ENCODE results near the gene HS6ST2.

HS6ST2 gene

DNA sequence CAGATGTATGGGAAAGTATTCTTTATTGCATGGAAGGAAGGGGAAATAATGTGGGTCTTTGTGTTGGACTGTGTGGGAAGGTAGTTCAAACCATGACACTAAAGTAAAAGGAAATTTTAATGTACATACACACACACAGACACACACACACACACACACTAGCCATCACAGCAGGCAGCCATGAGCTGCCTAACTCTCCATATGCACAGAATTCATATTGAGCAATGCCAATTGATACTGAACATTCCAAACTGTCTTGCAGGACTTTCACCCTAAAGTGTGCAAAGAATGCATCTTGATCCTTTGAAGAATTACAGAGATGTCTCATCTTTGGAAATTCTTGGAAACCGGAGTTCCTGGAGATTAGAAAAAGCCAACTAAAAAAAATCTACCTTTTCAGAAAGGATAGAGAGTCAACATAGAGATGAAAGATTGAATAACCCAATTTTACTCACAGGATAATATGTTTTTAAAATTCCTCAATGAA lies 349.0 kb downstream of the HS6ST2 start:
- no peak for DNase-seq

DNA sequence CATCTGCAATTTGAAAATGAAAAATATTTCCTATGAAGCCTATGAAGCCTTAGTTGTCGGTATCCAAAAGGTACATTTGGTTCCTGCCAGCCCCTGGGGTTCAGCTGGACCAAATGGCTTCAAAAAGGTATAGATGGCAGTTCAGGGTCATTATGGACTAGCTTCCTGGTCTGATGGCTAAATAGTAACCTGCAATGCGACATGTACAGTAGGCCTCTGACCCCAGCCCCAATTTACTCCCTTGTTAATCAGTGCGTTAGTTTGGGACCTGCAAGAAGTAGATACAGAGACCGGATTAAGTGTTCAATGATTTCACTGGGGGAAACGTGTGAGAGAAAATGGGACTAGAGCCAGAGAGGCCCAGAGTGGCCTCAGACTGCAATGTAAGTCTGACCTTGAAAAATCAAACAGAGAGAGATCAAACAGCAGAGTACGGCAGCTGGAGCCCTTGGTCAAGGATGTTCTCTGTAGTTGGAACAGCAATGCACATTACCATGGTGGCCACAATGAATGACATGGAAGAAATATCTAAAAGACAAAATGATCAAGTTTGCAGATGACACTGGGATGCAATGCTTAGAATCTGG lies 354.6 kb downstream of the HS6ST2 start:
- DNase-seq: no peak

DNA sequence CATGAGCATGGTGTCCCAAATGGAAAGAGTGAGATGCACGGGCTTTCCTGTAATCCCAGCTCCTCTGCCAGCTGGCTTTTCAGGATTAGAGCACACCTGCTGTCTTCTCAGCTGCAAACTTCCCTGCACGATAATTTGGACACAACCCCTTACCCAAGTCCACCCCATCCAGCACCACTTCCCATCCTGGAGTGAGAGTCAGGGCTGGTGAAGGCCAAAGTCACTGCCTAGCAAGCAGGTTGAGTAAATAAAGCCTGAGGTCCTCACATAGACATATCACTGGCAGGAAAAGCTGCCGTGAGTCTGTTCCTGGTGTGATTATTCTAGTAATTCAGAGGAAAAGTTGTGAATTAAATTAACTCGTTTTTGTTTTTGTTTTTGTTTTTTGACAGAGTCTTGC lies 355.7 kb downstream of the HS6ST2 start:
- DNase-seq: no peak

DNA sequence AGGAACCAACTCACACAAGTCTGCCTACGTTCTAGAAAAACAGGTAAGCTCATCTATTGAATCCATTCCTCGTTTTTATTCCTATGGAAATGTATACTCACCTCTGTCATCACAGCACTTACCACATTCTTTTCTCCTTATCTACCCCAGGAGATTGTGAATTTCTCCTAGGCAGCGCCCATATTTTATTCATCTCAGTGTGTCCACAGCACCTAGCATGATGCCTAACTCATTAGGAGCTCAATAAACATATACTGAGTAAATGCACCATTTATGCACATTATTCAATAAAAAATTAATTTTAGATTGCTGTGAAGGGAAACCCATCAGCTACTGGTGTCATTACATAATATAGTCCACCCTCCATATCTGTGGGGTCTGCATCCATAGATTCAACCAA lies 363.4 kb downstream of the HS6ST2 start:
- no peak for DNase-seq

DNA sequence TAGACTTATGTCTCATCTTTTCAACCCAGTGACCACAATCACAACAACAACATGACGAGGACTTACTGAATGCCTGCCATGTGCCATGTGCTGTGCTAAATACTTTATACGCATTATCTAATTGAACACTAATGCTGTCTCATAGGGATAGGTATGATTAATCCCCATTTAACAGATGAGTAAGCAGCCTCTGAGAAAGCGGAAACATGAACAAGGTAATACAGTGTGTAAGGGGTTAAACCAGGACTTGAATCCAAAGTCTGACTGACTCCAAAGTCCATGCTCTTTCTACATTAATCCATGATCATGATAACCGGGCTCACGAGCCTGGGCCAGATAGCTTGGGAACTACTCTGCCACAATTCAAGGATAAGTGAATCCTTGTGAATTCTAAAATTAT lies 364.3 kb downstream of the HS6ST2 start:
- no peak for DNase-seq

DNA sequence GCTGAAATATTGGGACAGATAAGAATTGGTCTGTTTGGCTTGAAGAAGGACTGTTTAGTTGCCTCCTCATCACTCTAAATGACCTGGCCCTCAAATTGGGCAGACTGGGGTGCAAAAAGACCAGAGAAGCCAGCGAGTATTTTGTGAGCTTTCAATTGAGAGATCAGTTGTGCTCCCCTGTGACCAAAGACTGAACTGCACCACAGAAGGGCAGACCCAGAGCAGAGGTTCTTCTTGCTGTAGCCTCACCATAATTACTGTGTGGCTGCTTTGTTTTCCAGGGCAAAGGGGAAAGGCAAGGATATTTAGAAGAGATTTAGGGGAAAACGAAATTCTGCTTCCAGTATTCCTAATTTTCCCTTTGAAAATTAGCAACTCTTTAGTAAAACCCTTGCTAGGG lies 365.5 kb downstream of the HS6ST2 start:
- no peak for DNase-seq

DNA sequence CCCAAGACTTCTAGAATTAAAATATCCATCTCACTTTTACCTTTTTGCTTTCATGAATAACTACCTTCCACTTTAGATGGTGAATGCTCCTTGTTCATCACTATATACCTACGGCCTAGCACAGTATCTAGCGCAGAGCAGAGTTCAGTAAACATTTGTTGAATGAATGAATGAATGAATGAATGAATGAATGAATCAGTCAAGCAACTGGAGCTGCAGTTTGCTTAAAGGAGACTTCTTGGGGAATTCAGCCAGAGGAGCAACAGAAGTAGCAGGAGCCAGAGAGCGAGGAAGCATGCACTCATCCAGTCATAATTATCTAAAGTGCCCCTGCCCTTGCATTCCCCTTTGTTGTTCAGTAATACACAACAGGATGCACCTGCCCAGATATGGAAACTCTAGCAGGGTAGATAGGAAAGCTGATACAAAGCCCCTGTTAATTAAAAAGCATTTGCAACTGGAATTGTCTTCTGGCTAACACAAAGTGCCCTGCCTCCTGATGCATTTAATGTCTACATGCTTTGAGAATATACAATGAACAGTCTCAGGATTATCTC lies 366.6 kb downstream of the HS6ST2 start:
- DNase-seq: no peak

DNA sequence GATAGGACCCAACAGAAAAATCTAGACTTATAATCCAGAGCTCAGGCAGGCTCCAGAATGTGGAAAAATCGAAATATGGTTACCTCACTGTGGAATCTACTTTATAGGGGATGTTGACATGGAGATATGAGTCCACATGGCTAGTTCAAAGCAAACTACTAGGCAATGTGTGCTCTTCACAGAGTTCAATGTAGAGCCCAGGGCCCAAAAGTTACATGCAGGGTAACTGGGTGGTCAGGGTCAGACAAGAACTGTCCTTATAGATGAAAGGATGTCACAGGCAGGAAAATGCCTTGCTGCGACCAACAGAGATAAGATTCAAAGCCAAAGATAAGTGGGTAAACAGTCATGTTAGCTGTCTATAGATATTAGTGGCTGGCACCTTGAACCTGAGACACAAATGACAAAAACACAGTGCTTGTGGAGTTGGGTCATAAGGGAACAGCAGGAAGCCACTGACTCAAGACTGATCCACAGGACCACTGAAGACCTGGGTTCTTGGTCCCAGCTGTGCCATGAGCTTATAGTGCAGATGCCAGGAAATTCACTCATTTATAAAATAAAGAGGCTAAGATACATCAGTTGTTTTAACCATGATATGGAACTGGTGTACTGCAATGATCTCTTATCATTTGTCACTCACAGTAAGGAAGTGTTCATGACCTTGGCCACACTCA lies 367.9 kb downstream of the HS6ST2 start:
- no peak for DNase-seq

DNA sequence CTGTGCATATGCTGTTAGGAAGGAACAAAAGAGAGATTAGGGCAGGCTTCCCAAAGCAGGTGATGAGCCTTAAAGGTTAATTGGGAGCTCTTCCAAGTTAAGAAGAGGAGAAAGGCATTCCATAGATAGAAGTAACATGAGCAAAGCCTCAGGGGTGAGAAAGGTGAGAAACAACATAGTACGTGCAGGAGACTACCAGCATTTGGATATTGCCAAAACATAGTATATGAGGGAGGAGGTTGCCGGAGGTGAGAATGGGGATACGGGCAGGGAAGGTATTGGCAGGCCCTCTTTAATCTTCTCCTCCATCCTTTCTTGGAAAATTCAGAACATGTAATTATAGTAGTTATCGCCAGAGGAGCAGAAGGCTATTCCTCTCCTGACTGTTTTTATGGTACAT lies 373.5 kb downstream of the HS6ST2 start:
- no peak for DNase-seq

DNA sequence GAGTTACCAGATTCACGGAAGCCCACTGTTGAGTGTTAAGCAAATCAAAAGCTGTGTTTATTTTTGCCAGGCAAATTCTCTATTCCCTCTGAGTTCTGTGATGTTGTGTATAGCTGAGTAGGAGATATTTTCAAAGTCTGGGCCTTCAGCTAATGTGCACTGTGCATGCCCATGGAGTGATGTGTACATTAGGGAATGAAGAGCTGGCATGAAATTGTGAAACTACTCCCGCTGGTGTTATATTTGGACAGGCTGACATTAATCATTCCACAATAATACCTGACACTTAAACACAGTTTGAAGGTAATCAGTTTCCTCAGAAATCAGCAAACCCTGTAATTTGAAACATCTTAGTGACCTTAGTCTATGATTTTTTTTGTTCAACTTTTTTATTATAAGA lies 381.5 kb downstream of the HS6ST2 start:
- no peak for DNase-seq
